Esophagus squamous epithelium (tissue), 5 donors: ENCODE data around the gene BNC2. TPM values are rescaled to one million over a fixed set of nuclear protein-coding genes. Genes with fewer than 3 reads are reported as not detected.

Experiments
- DNase-seq: peaks from one replicate; lab custom pipeline; 2025; lab: John Stamatoyannopoulos, UW
- H3K27ac ChIP-seq, 4 donors: fragments of 200-600 bp; sonication (generic); one replicate each; pipeline ENCODE4 v1.5.1; 2016 to 2019; ENCODE audit warnings: mild to moderate bottlenecking in 1 of 4
- H3K27me3 ChIP-seq, 4 donors: fragments of 200-600 bp; sonication (generic); 1 replicate in 3 of 4; 2 replicates in 1 of 4; pipeline versions ENCODE4 v1.5.1 to v1.6.0; 2017 to 2021; ENCODE audit warnings: antibody characterized with exemption in 1 of 4
- H3K36me3 ChIP-seq, 3 donors: fragments of 200-600 bp; sonication (generic); one replicate each; pipeline ENCODE4 v1.5.1; 2016 to 2019
- H3K4me1 ChIP-seq, 3 donors: fragments of 200-600 bp; sonication (generic); one replicate each; pipeline ENCODE4 v1.5.1; 2017 to 2019
- H3K4me3 ChIP-seq, 4 donors: fragments of 200-600 bp; sonication (generic); 1 replicate in 3 of 4; 2 replicates in 1 of 4; pipeline ENCODE4 v1.5.1; 2016 to 2019; ENCODE audit warnings: mild to moderate bottlenecking in 2 of 4, moderate library complexity in 1 of 4
- H3K9me3 ChIP-seq, 3 donors: fragments of 200-600 bp; sonication (generic); one replicate each; pipeline ENCODE4 v1.5.1; 2016 to 2019
- POLR2A ChIP-seq, 4 donors: fragments of 450-650 bp; IDR thresholded peaks; one replicate each; pipeline ENCODE4 v1.6.1; 2017; ENCODE audit warnings: antibody characterized with exemption in 4 of 4, mild to moderate bottlenecking in 4 of 4, moderate library complexity in 3 of 4
- WGBS, 2 donors: methylation state at CpG; one replicate each; pipeline ENCODE4 v1.1.5; 2018; 5-methylcytosine and 5-hydroxymethylcytosine counted together
- intact Hi-C: fragments of 100-400 bp; cut with DNase I; formaldehyde crosslinking; loops from one replicate; pipeline ENCODE4 v1.15.0; 2022
- total RNA-seq, 4 donors: library from RNA; depleted of rRNA; stranded (reverse); fragments of >200 nt; gene quantifications; one replicate each; pipeline ENCODE4 v1.1.0, GENCODE V29; 2016
- TF ChIP-seq, protein P1 (sequence below), 6 experiments: fragments of 450-650 bp in 4 of 6; fragments of 200-600 bp in 2 of 6; sonication (generic) in 2 of 6; IDR thresholded peaks; one replicate each; pipeline ENCODE4 v1.5.1; 2016 to 2019; ENCODE audit warnings: antibody characterized with exemption in 6 of 6, mild to moderate bottlenecking in 4 of 6, moderate library complexity in 4 of 6
- donor health status: DM: yes; HTN: yes; CAD: no.

Gene BNC2
- total RNA-seq, 4 donors from 2014 or later: 3.6 to 41.8 (median 8.5) TPM

- Histone ChIP-seq H3K4me1 (peaks cover 0 to 63% (median 3%) of the 10 kb centered on the region in 3 donors), H3K27me3 (no peaks in the 10 kb centered on the region), H3K4me3 (no peak overlapping the region), H3K36me3 (no peaks in the 10 kb centered on the region), H3K9me3 (no peaks in the 10 kb centered on the region), H3K27ac (no peak overlapping the region)
- DNase-seq: no peak
- WGBS, 2 donors: 72 to 80% methylated on average over 3 of the region's 3 CpGs
- intact Hi-C loops: no loop called here
- TF ChIP-seq POLR2A (IDR thresholded peaks at IDR 0.05): no peak
- TF ChIP-seq, protein P1, sequence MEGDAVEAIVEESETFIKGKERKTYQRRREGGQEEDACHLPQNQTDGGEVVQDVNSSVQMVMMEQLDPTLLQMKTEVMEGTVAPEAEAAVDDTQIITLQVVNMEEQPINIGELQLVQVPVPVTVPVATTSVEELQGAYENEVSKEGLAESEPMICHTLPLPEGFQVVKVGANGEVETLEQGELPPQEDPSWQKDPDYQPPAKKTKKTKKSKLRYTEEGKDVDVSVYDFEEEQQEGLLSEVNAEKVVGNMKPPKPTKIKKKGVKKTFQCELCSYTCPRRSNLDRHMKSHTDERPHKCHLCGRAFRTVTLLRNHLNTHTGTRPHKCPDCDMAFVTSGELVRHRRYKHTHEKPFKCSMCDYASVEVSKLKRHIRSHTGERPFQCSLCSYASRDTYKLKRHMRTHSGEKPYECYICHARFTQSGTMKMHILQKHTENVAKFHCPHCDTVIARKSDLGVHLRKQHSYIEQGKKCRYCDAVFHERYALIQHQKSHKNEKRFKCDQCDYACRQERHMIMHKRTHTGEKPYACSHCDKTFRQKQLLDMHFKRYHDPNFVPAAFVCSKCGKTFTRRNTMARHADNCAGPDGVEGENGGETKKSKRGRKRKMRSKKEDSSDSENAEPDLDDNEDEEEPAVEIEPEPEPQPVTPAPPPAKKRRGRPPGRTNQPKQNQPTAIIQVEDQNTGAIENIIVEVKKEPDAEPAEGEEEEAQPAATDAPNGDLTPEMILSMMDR (IDR thresholded peaks at IDR 0.05): no peak
These were observed 145.4 kb downstream of the BNC2 start for GRCh38 chr9:16725066-16725465.

- Histone ChIP-seq H3K9me3 (no peaks in the 10 kb centered on the region), H3K4me3 (peak overlapping the region in 1 of 4 donors; percentile 19), H3K36me3 (no peaks in the 10 kb centered on the region), H3K27ac (peak overlapping the region in 3 of 4 donors; percentile 37 to 72 (median 61)), H3K27me3 (no peaks in the 10 kb centered on the region), H3K4me1 (peaks cover 0 to 51% (median 0%) of the 10 kb centered on the region in 3 donors)
- intact Hi-C loops: no loop called here
- TF ChIP-seq, protein P1 (IDR thresholded peaks at IDR 0.05): no peak
- no peak for TF ChIP-seq POLR2A (IDR thresholded peaks at IDR 0.05)
- WGBS, 2 donors: 54 to 55% methylated on average over 6 of the region's 6 CpGs
- DNase-seq: no peak
These were observed 148.5 kb downstream of the BNC2 start for GRCh38 chr9:16721972-16722371.

- Histone ChIP-seq H3K4me1 (peaks cover 0 to 37% (median 0%) of the 10 kb centered on the region in 3 donors), H3K27ac (no peak overlapping the region), H3K36me3 (no peaks in the 10 kb centered on the region), H3K9me3 (no peaks in the 10 kb centered on the region), H3K4me3 (no peak overlapping the region), H3K27me3 (no peaks in the 10 kb centered on the region)
- intact Hi-C loops: no loop called here
- TF ChIP-seq, protein P1 (IDR thresholded peaks at IDR 0.05): no peak
- no peak for TF ChIP-seq POLR2A (IDR thresholded peaks at IDR 0.05)
- WGBS, 2 donors: 58 to 59% methylated on average over 3 of the region's 3 CpGs
- DNase-seq: no peak
These were observed 150.1 kb downstream of the BNC2 start for GRCh38 chr9:16720386-16720785.

GRCh38 chr9:16719921-16720320 is 150.5 kb downstream of the BNC2 start:
- Histone ChIP-seq H3K27me3 (no peaks in the 10 kb centered on the region), H3K4me3 (no peak overlapping the region), H3K9me3 (no peaks in the 10 kb centered on the region), H3K4me1 (peaks cover 0 to 35% (median 0%) of the 10 kb centered on the region in 3 donors), H3K27ac (peak overlapping the region in 2 of 4 donors; percentile 10 to 17), H3K36me3 (no peaks in the 10 kb centered on the region)
- intact Hi-C loops: no loop called here
- WGBS, 2 donors: 50 to 56% methylated on average over 4 of the region's 4 CpGs
- no peak for TF ChIP-seq POLR2A (IDR thresholded peaks at IDR 0.05)
- TF ChIP-seq, protein P1 (IDR thresholded peaks at IDR 0.05): no peak
- no peak for DNase-seq

DNA sequence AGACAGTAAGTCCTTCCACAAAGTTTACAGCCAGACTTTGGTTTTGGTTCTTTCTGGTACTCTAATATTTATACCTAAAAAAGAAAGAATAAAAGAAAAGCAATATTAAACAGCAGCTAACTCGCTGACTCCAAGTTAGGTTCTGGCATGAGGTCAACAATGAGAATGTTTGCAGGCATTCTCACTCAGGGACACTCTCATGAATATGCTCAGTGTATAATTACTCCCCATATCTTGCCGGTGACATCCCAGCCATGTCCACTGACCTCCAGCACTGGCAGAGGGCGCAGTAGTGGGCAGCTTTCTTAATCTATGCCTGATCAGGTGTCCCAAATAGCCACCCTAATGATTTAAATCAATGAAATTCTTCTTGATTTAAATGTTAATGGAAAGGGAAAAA is 151.5 kb downstream of the BNC2 start:
- Histone ChIP-seq H3K9me3 (no peaks in the 10 kb centered on the region), H3K4me1 (peaks cover 0 to 38% (median 0%) of the 10 kb centered on the region in 3 donors), H3K4me3 (no peak overlapping the region), H3K27ac (peak overlapping the region in 1 of 4 donors; percentile 46), H3K27me3 (no peaks in the 10 kb centered on the region), H3K36me3 (no peaks in the 10 kb centered on the region)
- no peak for DNase-seq
- WGBS, 2 donors: 63 to 81% methylated on average over 3 of the region's 3 CpGs
- intact Hi-C loops: no loop called here
- TF ChIP-seq, protein P1 (IDR thresholded peaks at IDR 0.05): no peak
- no peak for TF ChIP-seq POLR2A (IDR thresholded peaks at IDR 0.05)
